Measurements from ENCODE around the gene PAOX. TPM values are rescaled to one million over a fixed set of nuclear protein-coding genes. Genes with fewer than 3 reads are reported as not detected.
A peak's percentile ranks its signal among the peaks of the same experiment; 100 is the strongest.

The PAOX gene
- total and polyA plus RNA-seq, 2 of the 4 experiments (the other 2 are of a cell fraction) = 3.8 to 4.5 TPM

DNA sequence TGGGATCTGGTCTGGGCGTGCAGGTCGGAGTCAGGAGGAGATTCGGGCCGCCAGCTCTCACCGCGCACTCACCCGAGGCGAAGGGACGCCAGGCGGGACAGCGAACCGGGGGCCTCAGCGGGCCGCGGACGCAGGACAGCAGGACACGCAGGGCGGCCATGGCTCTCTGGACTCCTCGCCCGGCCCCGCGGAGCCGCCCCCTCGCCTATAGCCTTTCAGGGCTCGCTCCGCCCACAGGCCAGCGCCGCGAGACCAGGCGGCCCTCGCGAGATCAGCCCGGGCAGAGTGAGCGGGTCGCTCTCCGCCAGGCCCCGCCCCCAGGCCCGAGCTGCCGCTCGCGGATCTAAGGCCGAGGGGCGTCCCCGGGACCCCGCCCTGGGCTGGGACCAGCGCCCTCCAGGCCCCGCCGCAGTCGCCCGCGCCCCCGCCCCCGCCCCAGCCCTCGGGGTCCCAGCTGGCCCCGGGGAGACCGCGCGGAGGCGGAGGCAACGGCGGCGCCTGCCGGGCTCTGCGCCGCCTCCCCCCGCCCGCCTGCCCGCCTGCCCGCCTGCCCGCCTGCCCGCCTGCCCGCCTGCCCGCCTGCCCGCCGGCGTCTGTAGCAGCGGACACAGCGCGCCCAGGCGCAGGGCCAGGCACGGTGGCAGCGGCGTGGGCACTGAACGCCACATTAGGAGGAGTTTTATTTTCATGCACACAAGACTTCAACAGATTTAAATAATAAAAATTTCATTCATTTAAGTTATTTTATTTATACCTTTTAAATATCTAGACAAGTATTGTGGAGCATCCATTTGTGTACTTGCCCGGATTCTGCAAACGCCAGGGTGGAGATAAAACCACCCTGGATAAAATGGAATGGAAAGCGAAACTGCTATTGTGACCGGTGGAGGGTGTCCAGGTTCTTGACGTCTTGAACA, 5.6 kb upstream of the PAOX start, which contains the start of gene ECHS1:
TSS of gene ECHS1 (minus strand) at position 181 of the 917 bp plus-strand sequence. CDS start at position 160, 21 bp downstream.
- WGBS, 2 experiments (ENCODE audit: extremely low coverage in 2 of 2, insufficient read length in 1 of 2) = 0% methylated on average over 34 of the region's 89 CpGs; no CpG with 5 or more reads in 1 of the 2 experiments
- Histone ChIP-seq H3K27ac (ENCODE audit: insufficient read depth, low read length) (peak within 1 kb of the TSS; percentile 99), H4K91ac (ENCODE audit: insufficient read depth, low read depth, low read length) (peak within 1 kb of the TSS; percentile 89), H4K8ac (ENCODE audit: low read depth in 2 of 2, low read length in 2 of 2) (peak within 1 kb of the TSS; percentile 32 to 89; a peak in 3 of 4 replicates), H2AFZ (replicated peaks; ENCODE audit: low read length, poor library complexity) (peak within 1 kb of the TSS; percentile 100), H3K9me3 (ENCODE audit: control insufficient read depth, insufficient read depth, low read length) (no peaks in the 10 kb centered on the region), H3K9me1 (ENCODE audit: insufficient read depth, low read length) (no peaks in the 10 kb centered on the region), H3K23ac (ENCODE audit: low read depth, low read length) (peak within 1 kb of the TSS; percentile 85), H2BK15ac (ENCODE audit: low read depth, low read length) (no peak within 1 kb of the TSS), H2BK20ac (ENCODE audit: low read depth, low read length) (no peak within 1 kb of the TSS), H3K4me2 (ENCODE audit: low read depth, low read length) (peak within 1 kb of the TSS; percentile 81), H3K56ac (ENCODE audit: extremely low read depth, insufficient read depth, low read length) (peak within 1 kb of the TSS; percentile 79), H3K9ac (ENCODE audit: low read depth, low read length) (peak within 1 kb of the TSS; percentile 91), H3K27me3 (ENCODE audit: control insufficient read depth, insufficient read depth, low read length) (no peaks in the 10 kb centered on the region), H2AK5ac (ENCODE audit: low read depth, low read length) (peak within 1 kb of the TSS; percentile 93), H3K18ac (ENCODE audit: low read depth, low read length) (no peak within 1 kb of the TSS), H2BK120ac (ENCODE audit: low read depth, low read length) (no peak within 1 kb of the TSS), H4K5ac (ENCODE audit: low read depth, low read length) (peak within 1 kb of the TSS; percentile 97; the same call in 1 of the 2 replicates), H3K4ac (ENCODE audit: low read depth, low read length) (peak within 1 kb of the TSS; percentile 95), H3K4me1 (ENCODE audit: control insufficient read depth, insufficient read depth, low read length) (peaks cover 7% of the 10 kb centered on the region), H2AK9ac (replicated peaks; ENCODE audit: low read depth, low read length, poor library complexity) (peak within 1 kb of the TSS; percentile 95), H3K14ac (replicated peaks; ENCODE audit: low read depth, low read length) (peak within 1 kb of the TSS; percentile 96), H3K4me3 (ENCODE audit: insufficient read depth, low read depth, low read length) (peak within 1 kb of the TSS; percentile 97), H3K79me1 (ENCODE audit: low read depth in 1 of 2, low read length in 2 of 2) (peaks cover 6 to 12% of the 10 kb centered on the region in 2 experiments; a peak in 3 of 4 replicates), H4K20me1 (ENCODE audit: insufficient read depth, low read length) (no peaks in the 10 kb centered on the region), H2BK5ac (ENCODE audit: low read depth, low read length, poor library complexity, severe bottlenecking) (peak within 1 kb of the TSS; percentile 86), H3K36me3 (ENCODE audit: control insufficient read depth, insufficient read depth, low read length) (peaks cover 19% of the 10 kb centered on the region)
- peak; percentile 81 for DNase-seq
- dilution Hi-C loops (cut with HindIII; ENCODE audit: low sequenced_read_pairs, unreplicated experiment) = no loop called here
- in situ Hi-C loops (cut with MboI; ENCODE audit: low sequenced_read_pairs) = no loop called here
- TF ChIP-seq, protein P1, sequence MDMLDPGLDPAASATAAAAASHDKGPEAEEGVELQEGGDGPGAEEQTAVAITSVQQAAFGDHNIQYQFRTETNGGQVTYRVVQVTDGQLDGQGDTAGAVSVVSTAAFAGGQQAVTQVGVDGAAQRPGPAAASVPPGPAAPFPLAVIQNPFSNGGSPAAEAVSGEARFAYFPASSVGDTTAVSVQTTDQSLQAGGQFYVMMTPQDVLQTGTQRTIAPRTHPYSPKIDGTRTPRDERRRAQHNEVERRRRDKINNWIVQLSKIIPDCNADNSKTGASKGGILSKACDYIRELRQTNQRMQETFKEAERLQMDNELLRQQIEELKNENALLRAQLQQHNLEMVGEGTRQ (IDR thresholded peaks at IDR 0.05; ENCODE audit: low read depth, low read length) = no peak
- TF ChIP-seq POLR2A (IDR thresholded peaks at IDR 0.05; ENCODE audit: low read depth, low read length) (peak; percentile 60; the same call in 1 of the 2 replicates), MXI1 (IDR thresholded peaks at IDR 0.05; ENCODE audit: borderline replicate concordance, low read depth, low read length) (peak; percentile 85), RCOR1 (IDR thresholded peaks at IDR 0.05; ENCODE audit: insufficient replicate concordance, low read length) (no peak), MAZ (IDR thresholded peaks at IDR 0.05; ENCODE audit: borderline replicate concordance, low read depth, low read length) (peak; percentile 80; the same call in 1 of the 2 replicates)
- intact Hi-C loops (cut with micrococcal nuclease) = loop anchor here (10.0 kb wide), 1 partner anchor 49 kb away; no protein-coding TSS in a partner anchor
- ChIA-PET CTCF (interaction anchor here (0.6 kb wide), 1 partner anchor 1028 kb away, joined by 3 read pairs; no protein-coding TSS in a partner anchor), POLR2A (ENCODE audit: unreplicated experiment) (no interaction called here)
- peak; percentile 99 for ATAC-seq (ENCODE audit: low read depth)
- no TSS peak for BruUV-seq (replicated peaks)
